Activated CD8-positive, alpha-beta T cell treated with anti-CD3 and anti-CD28 coated beads for 36 hours (primary cell): ENCODE results near the gene ATP5ME. TPM values are rescaled to one million over a fixed set of nuclear protein-coding genes. Genes with fewer than 3 reads are reported as not detected.

ENCODE experiments used
- ATAC-seq: fragments of 200-7000 bp; cut with Tn5 transposase; one replicate; pipeline ENCODE4 v1.10.0; 2021; ENCODE audit warnings: mild to moderate bottlenecking, moderate library complexity
- CTCF ChIA-PET: fragments of 350-600 bp; sonication (Branson Sonifier 250); formaldehyde crosslinking; loops from one replicate; lab custom pipeline; 2021; ENCODE audit warnings: antibody characterized with exemption; lab: Charles Lee
- POLR2A ChIA-PET: fragments of 350-600 bp; sonication (Branson Sonifier 250); formaldehyde crosslinking; loops from one replicate; lab custom pipeline; 2021; ENCODE audit warnings: antibody characterized with exemption; lab: Charles Lee
- DNase-seq: peaks from one replicate; pipeline ENCODE4 v3.0.0-alpha.2; 2020
- H3K27ac Mint-ChIP-seq: one replicate; pipeline ENCODE4 v1.8.0; 2021; ENCODE audit warnings: mild to moderate bottlenecking, mixed read lengths
- H3K27me3 Mint-ChIP-seq: one replicate; pipeline ENCODE4 v1.8.0; 2021; ENCODE audit warnings: mixed read lengths
- H3K36me3 Mint-ChIP-seq: one replicate; pipeline ENCODE4 v1.8.0; 2021; ENCODE audit warnings: low read depth, mixed read lengths
- H3K4me1 Mint-ChIP-seq: one replicate; pipeline ENCODE4 v1.8.0; 2021; ENCODE audit warnings: low read depth, mixed read lengths
- H3K4me3 Mint-ChIP-seq: one replicate; pipeline ENCODE4 v1.8.0; 2021; ENCODE audit warnings: mild to moderate bottlenecking, moderate library complexity, mixed read lengths
- H3K9me3 Mint-ChIP-seq: one replicate; pipeline ENCODE4 v1.8.0; 2021; ENCODE audit warnings: mixed read lengths
- CTCF ChIP-seq: fragments of 200-600 bp; IDR thresholded peaks from one replicate; pipeline ENCODE4 v1.8.0; 2022; ENCODE audit warnings: antibody characterized with exemption, mild to moderate bottlenecking
- intact Hi-C: fragments of 100-400 bp; cut with micrococcal nuclease; formaldehyde crosslinking; loops from one replicate; pipeline ENCODE4 v1.10.0; 2022
- total RNA-seq, 2 experiments: library from RNA; stranded (reverse); gene quantifications; one replicate each; pipeline ENCODE4 v1.2.3, GENCODE V29; 2021

Gene ATP5ME
- total RNA-seq, 2 experiments from 2014 or later: 221 to 234 TPM

- Mint-ChIP-seq H3K36me3 (no peaks in the 10 kb centered on the region), H3K9me3 (no peaks in the 10 kb centered on the region), H3K4me1 (peaks cover 14% of the 10 kb centered on the region), H3K4me3 (peak overlapping the region; percentile 70), H3K27me3 (peaks cover 4% of the 10 kb centered on the region), H3K27ac (peak overlapping the region; percentile 74)
- CTCF ChIA-PET: no interaction called here
- peak; percentile 25 for ATAC-seq
- intact Hi-C loops: no loop called here
- DNase-seq: peak; percentile 51
- TF ChIP-seq CTCF: no peak
- POLR2A ChIA-PET: interaction anchor here (0.6 kb wide), 1 partner anchor 199 kb away, joined by 3 read pairs; no protein-coding TSS in a partner anchor
Measured at GRCh38 chr4:680551-680927, 6.5 kb upstream of the ATP5ME start.

GRCh38 chr4:680091-680490 lies 6.0 kb upstream of the ATP5ME start:
- Mint-ChIP-seq H3K4me3 (peak overlapping the region; percentile 70), H3K27me3 (peaks cover 2% of the 10 kb centered on the region), H3K27ac (no peak overlapping the region), H3K36me3 (no peaks in the 10 kb centered on the region), H3K9me3 (no peaks in the 10 kb centered on the region), H3K4me1 (peaks cover 14% of the 10 kb centered on the region)
- no peak for DNase-seq
- ChIA-PET CTCF (no interaction called here), POLR2A (interaction anchor here (0.6 to 1.0 kb wide), 2 partner anchors 16 to 199 kb away, joined by 3 to 4 read pairs; no protein-coding TSS in a partner anchor)
- intact Hi-C loops: no loop called here
- no peak for TF ChIP-seq CTCF
- ATAC-seq: no peak

GRCh38 chr4:679629-680028 lies 5.6 kb upstream of the ATP5ME start:
- no peak for TF ChIP-seq CTCF
- DNase-seq: no peak
- Mint-ChIP-seq H3K4me1 (peaks cover 14% of the 10 kb centered on the region), H3K4me3 (no peak overlapping the region), H3K27me3 (no peaks in the 10 kb centered on the region), H3K36me3 (no peaks in the 10 kb centered on the region), H3K9me3 (no peaks in the 10 kb centered on the region), H3K27ac (no peak overlapping the region)
- intact Hi-C loops: no loop called here
- ATAC-seq: no peak
- CTCF ChIA-PET: no interaction called here
- POLR2A ChIA-PET: interaction anchor here (1.0 kb wide), 1 partner anchor 16 kb away, joined by 4 read pairs; no protein-coding TSS in a partner anchor

GRCh38 chr4:679104-679481 lies 5.0 kb upstream of the ATP5ME start:
- DNase-seq: no peak
- no peak for ATAC-seq
- Mint-ChIP-seq H3K4me1 (peaks cover 14% of the 10 kb centered on the region), H3K36me3 (no peaks in the 10 kb centered on the region), H3K4me3 (no peak overlapping the region), H3K27me3 (no peaks in the 10 kb centered on the region), H3K27ac (no peak overlapping the region), H3K9me3 (no peaks in the 10 kb centered on the region)
- POLR2A ChIA-PET: interaction anchor here (1.0 kb wide), 1 partner anchor 15 kb away, joined by 4 read pairs; no protein-coding TSS in a partner anchor
- TF ChIP-seq CTCF: no peak
- CTCF ChIA-PET: no interaction called here
- intact Hi-C loops: no loop called here

GRCh38 chr4:678331-679103 lies 4.4 kb upstream of the ATP5ME start:
- intact Hi-C loops: no loop called here
- Mint-ChIP-seq H3K27ac (no peak overlapping the region), H3K4me1 (peaks cover 14% of the 10 kb centered on the region), H3K4me3 (no peak overlapping the region), H3K36me3 (no peaks in the 10 kb centered on the region), H3K27me3 (no peaks in the 10 kb centered on the region), H3K9me3 (no peaks in the 10 kb centered on the region)
- ChIA-PET POLR2A (interaction anchor here (1.4 kb wide), 1 partner anchor 12 kb away, joined by 4 read pairs; no protein-coding TSS in a partner anchor), CTCF (no interaction called here)
- TF ChIP-seq CTCF: no peak
- no peak for DNase-seq
- ATAC-seq: no peak
